Peyer's patch (tissue), 4 donors: ENCODE measurements around the gene RPS25.

Experiments used
- CTCF ChIP-seq, 6 experiments: fragments of 450-650 bp in 4 of 6; fragments of 200-600 bp in 2 of 6; sonication (generic) in 1 of 6; IDR thresholded peaks; one replicate each; pipeline ENCODE4 v1.5.1; 2017 to 2019; ENCODE audit warnings: antibody characterized with exemption in 6 of 6, mild to moderate bottlenecking in 3 of 6, moderate library complexity in 1 of 6
- POLR2A ChIP-seq, 2 donors: fragments of 450-650 bp; IDR thresholded peaks; one replicate each; pipeline ENCODE4 v1.5.1; 2017; ENCODE audit warnings: antibody characterized with exemption in 2 of 2, mild to moderate bottlenecking in 2 of 2, moderate library complexity in 2 of 2

- no peak for TF ChIP-seq CTCF (IDR thresholded peaks at IDR 0.05)
- no peak for TF ChIP-seq POLR2A (IDR thresholded peaks at IDR 0.05)
Measured at GRCh38 chr11:119048644-119049043, 30.5 kb upstream of the RPS25 start.
